HepG2 (cell line): ENCODE results near the gene GRID1. TPM values are rescaled to one million over a fixed set of nuclear protein-coding genes. Genes with fewer than 3 reads are reported as not detected.

ENCODE experiments used
- ATAC-seq: fragments of 200-7000 bp; cut with Tn5 transposase; 3 replicates; pipeline ENCODE4 v1.9.1; 2020; ENCODE audit warnings: mild to moderate bottlenecking, moderate library complexity
- BruUV-seq: library from RNA; stranded (reverse); fragments of 400-500 nt; replicated peaks from 2 replicates; lab custom pipeline; 2021; lab: Mats Ljungman, UMichigan
- CTCF ChIA-PET: fragments of 300-600 bp; formaldehyde crosslinking; extraction: SDS; loops from one replicate; lab custom pipeline; 2021; ENCODE audit warnings: low total read pairs, inconsistent platforms, low intra/inter-chr PET ratio; lab: Yijun Ruan, JAX
- POLR2A ChIA-PET: fragments of 350-600 bp; sonication (Branson Sonifier 250); formaldehyde crosslinking; loops from one replicate; lab custom pipeline; 2020; ENCODE audit warnings: antibody characterized with exemption, inconsistent platforms; lab: Yijun Ruan, JAX
- DNase-seq: peaks from one replicate; pipeline ENCODE4 v3.0.0-alpha.2; 2015; ENCODE audit warnings: low spot score
- FAIRE-seq: peaks from 3 replicates; lab custom pipeline; 2011; peaks lifted over from hg19 to GRCh38; lab: Jason Lieb, UNC
- H2AFZ ChIP-seq: one replicate; pipeline ENCODE4 v1.6.1; 2011; ENCODE audit warnings: low read length, inconsistent platforms
- H3K27ac ChIP-seq: fragments of 300-600 bp; 3 replicates; pipeline ENCODE4 v1.8.0; 2011; ENCODE audit warnings: mixed run types, mild to moderate bottlenecking, mixed read lengths, low read length, inconsistent platforms; ENCODE audit not compliant: insufficient read depth; ENCODE audit errors: extremely low read length
- H3K27me3 ChIP-seq, 2 experiments: fragments of 200-600 bp in 1 of 2; 2 replicates in 1 of 2; 3 replicates in 1 of 2; pipeline versions ENCODE4 v1.6.0 to v1.8.0; 2011; ENCODE audit warnings: low read length in 2 of 2, mild to moderate bottlenecking in 2 of 2, moderate library complexity in 2 of 2, inconsistent platforms in 1 of 2; ENCODE audit not compliant: insufficient read depth in 2 of 2, control insufficient read depth in 1 of 2
- H3K36me3 ChIP-seq, 2 experiments: fragments of 200-600 bp in 1 of 2; replicated peaks in 1 of 2; 2 replicates in 1 of 2; 3 replicates in 1 of 2; pipeline versions ENCODE4 v1.5.1 to v1.8.0; 2011; ENCODE audit warnings: low read length in 2 of 2, inconsistent platforms in 1 of 2; ENCODE audit not compliant: insufficient read depth in 2 of 2, control insufficient read depth in 1 of 2
- H3K4me1 ChIP-seq: 2 replicates; pipeline ENCODE4 v1.5.1; 2012; ENCODE audit warnings: low read length, inconsistent platforms; ENCODE audit not compliant: insufficient read depth
- H3K4me2 ChIP-seq: 2 replicates; pipeline ENCODE4 v1.6.0; 2011; ENCODE audit warnings: low read depth, low read length, inconsistent platforms
- H3K4me3 ChIP-seq, 3 experiments: fragments of 200-600 bp in 1 of 3; sonication (generic), shearing (Covaris generic) in 1 of 3; replicated peaks in 1 of 3; 2 replicates each; pipeline ENCODE4 v1.5.1; 2011 to 2016; ENCODE audit warnings: low read length in 3 of 3, inconsistent platforms in 2 of 3, low read depth in 2 of 3, mild to moderate bottlenecking in 2 of 3, control low read depth in 1 of 3, mixed read lengths in 1 of 3; ENCODE audit not compliant: insufficient read depth in 1 of 3
- H3K79me2 ChIP-seq: one replicate; pipeline ENCODE4 v1.6.1; 2011; ENCODE audit warnings: low read length, inconsistent platforms; ENCODE audit not compliant: insufficient read depth
- H3K9ac ChIP-seq: 2 replicates; pipeline ENCODE4 v1.6.0; 2011; ENCODE audit warnings: mild to moderate bottlenecking, low read depth, low read length, inconsistent platforms; ENCODE audit not compliant: insufficient read depth
- H3K9me3 ChIP-seq: 2 replicates; pipeline ENCODE4 v1.5.1; 2012; ENCODE audit warnings: mild to moderate bottlenecking, low read length
- H4K20me1 ChIP-seq: 2 replicates; pipeline ENCODE4 v1.6.0; 2011; ENCODE audit warnings: inconsistent platforms, mild to moderate bottlenecking, low read length, moderate library complexity; ENCODE audit not compliant: insufficient read depth
- GPN1 ChIP-seq: sonication (generic); formaldehyde crosslinking; IDR thresholded peaks from 2 replicates; pipeline ENCODE4 v1.5.1; 2020; ENCODE audit warnings: missing genetic modification reagents, borderline replicate concordance
- MATR3 ChIP-seq: sonication (generic); formaldehyde crosslinking; IDR thresholded peaks from 2 replicates; pipeline ENCODE4 v1.4.0; 2020; ENCODE audit warnings: missing genetic modification reagents
- NCOA5 ChIP-seq: sonication (generic); formaldehyde crosslinking; IDR thresholded peaks from 2 replicates; pipeline ENCODE4 v1.4.0; 2020; ENCODE audit warnings: missing genetic modification reagents
- NFE2L1 ChIP-seq: sonication (generic); formaldehyde crosslinking; IDR thresholded peaks from 2 replicates; pipeline ENCODE4 v1.4.0; 2020; ENCODE audit warnings: missing genetic modification reagents, mild to moderate bottlenecking, borderline replicate concordance
- RFXAP ChIP-seq: sonication (generic); formaldehyde crosslinking; IDR thresholded peaks from 2 replicates; pipeline ENCODE4 v1.4.0; 2020; ENCODE audit warnings: missing genetic modification reagents, borderline replicate concordance
- SALL1 ChIP-seq: sonication (generic); formaldehyde crosslinking; IDR thresholded peaks from 2 replicates; pipeline ENCODE4 v1.8.0; 2022; ENCODE audit warnings: mild to moderate bottlenecking, missing genetic modification reagents
- ZNF10 ChIP-seq: sonication (generic); formaldehyde crosslinking; IDR thresholded peaks from 2 replicates; pipeline ENCODE4 v1.4.0; 2020; ENCODE audit warnings: mild to moderate bottlenecking, low read depth, missing genetic modification reagents, borderline replicate concordance
- ZNF207 ChIP-seq: fragments of 450-650 bp; IDR thresholded peaks from 2 replicates; pipeline ENCODE4 v1.6.1; 2016; ENCODE audit warnings: antibody characterized with exemption, borderline replicate concordance
- ZNF326 ChIP-seq: sonication (generic); formaldehyde crosslinking; IDR thresholded peaks from 2 replicates; pipeline ENCODE4 v1.4.0; 2020; ENCODE audit warnings: missing genetic modification reagents, borderline replicate concordance
- ZNF333 ChIP-seq: sonication (generic); formaldehyde crosslinking; IDR thresholded peaks from 2 replicates; pipeline ENCODE4 v1.4.0; 2020; ENCODE audit warnings: mild to moderate bottlenecking, missing genetic modification reagents, borderline replicate concordance
- ZNF367 ChIP-seq: sonication (generic); formaldehyde crosslinking; IDR thresholded peaks from 2 replicates; pipeline ENCODE4 v1.4.0; 2020; ENCODE audit warnings: missing genetic modification reagents, borderline replicate concordance
- ZNF569 ChIP-seq: sonication (generic); formaldehyde crosslinking; IDR thresholded peaks from 2 replicates; pipeline ENCODE4 v1.5.0; 2020; ENCODE audit warnings: mild to moderate bottlenecking, missing genetic modification reagents, moderate library complexity, borderline replicate concordance
- ZNF577 ChIP-seq: sonication (generic); formaldehyde crosslinking; IDR thresholded peaks from 2 replicates; pipeline ENCODE4 v1.4.0; 2020; ENCODE audit warnings: mild to moderate bottlenecking, low read depth, missing genetic modification reagents, borderline replicate concordance
- ZNF883 ChIP-seq: sonication (generic); formaldehyde crosslinking; IDR thresholded peaks from 2 replicates; pipeline ENCODE4 v1.5.1; 2020; ENCODE audit warnings: mild to moderate bottlenecking, missing genetic modification reagents; ENCODE audit errors: not compliant biosample characterization
- WGBS: methylation state at CpG from one replicate; pipeline ENCODE4 v1.1.6; 2017; ENCODE audit warnings: low lambda C conversion rate; 5-methylcytosine and 5-hydroxymethylcytosine counted together
- in situ Hi-C: cut with HindIII; loops from 2 replicates; pipeline ENCODE4 v1.10.0; 2017; ENCODE audit warnings: low pct_unique_long_range_greater_than_20kb; ENCODE audit not compliant: extremely low pct_ligation_motif_present
- intact Hi-C: fragments of 100-400 bp; cut with micrococcal nuclease; formaldehyde crosslinking; loops from one replicate; pipeline ENCODE4 v1.10.0; 2022; ENCODE audit not compliant: unreplicated experiment
- polyA plus RNA-seq, 8 experiments: library from polyadenylated mRNA; depleted of rRNA in 3 of 8; stranded (reverse) in 7 of 8; unstranded in 1 of 8; fragments of >200 nt; fragmentation: Illumina TruSeq in 4 of 8; extraction: Trizol in 4 of 8; gene quantifications; 2 replicates each; pipeline versions ENCODE4 v1.2.1 to v1.2.3, GENCODE V29; 2011 to 2016; ENCODE audit warnings: low read depth in 4 of 8, missing spikeins in 1 of 8, mixed read lengths in 1 of 8; ENCODE audit not compliant: insufficient read depth in 1 of 8
- total RNA-seq, 5 experiments: library from RNA; depleted of rRNA; stranded (reverse); fragments of >200 nt; fragmentation: Illumina TruSeq; extraction: Trizol; gene quantifications; 2 replicates each; pipeline ENCODE4 v1.2.3, GENCODE V29; 2016; ENCODE audit warnings: low read depth in 1 of 5
- TF ChIP-seq, protein P1 (sequence below): sonication (generic); formaldehyde crosslinking; IDR thresholded peaks from 2 replicates; pipeline ENCODE4 v1.5.1; 2020; ENCODE audit warnings: missing genetic modification reagents, mild to moderate bottlenecking, borderline replicate concordance
- TF ChIP-seq, protein P2 (sequence below): sonication (generic); formaldehyde crosslinking; IDR thresholded peaks from 2 replicates; pipeline ENCODE4 v1.5.0; 2020; ENCODE audit warnings: missing genetic modification reagents
- TF ChIP-seq, protein P3 (sequence below): sonication (generic); formaldehyde crosslinking; IDR thresholded peaks from 2 replicates; pipeline ENCODE4 v1.5.0; 2020; ENCODE audit warnings: missing genetic modification reagents

Gene GRID1
- total and polyA plus RNA-seq, 2 of the 13 experiments (the other 11 are each of a cell fraction or from before 2014, with no cell fraction given), result 0.05 TPM; not detected in 1

DNA sequence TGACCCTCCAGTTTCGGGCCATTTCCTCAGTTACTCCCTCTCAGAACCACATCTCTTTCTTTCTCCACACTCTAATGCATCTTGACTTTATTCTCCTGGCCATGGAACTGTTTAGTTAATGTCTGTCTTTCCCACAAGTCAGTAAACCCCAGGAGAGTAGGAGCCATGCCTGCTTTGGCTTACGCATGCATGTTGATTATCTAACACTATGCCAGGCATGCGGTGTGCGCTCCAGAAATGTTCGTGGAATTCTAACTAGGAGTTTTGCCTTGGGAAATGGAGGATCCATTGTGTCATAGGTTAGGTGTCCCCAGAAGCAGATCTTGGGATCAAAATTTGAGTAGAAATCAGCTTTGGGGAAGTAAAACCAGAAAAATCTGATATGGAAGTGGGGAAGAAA is 308.9 kb downstream of the GRID1 start:
- H4K20me1 ChIP-seq, result 0 out of 2 replicates have a peak, but pooled peaks cover 2% of the 10 kb centered on the region
- TF ChIP-seq SALL1 (CRISPR knock-in tag) (no peak), ZNF367 (CRISPR knock-in tag) (no peak), ZNF577 (CRISPR knock-in tag) (no peak)
- TF ChIP-seq, all 625 proteins: peak for 0
- Histone ChIP-seq H3K9me3 (no peaks in the 10 kb centered on the region), H3K4me1 (no peaks in the 10 kb centered on the region), H3K9ac (no peak overlapping the region), H3K4me3 (no peak overlapping the region), H3K4me2 (no peak overlapping the region), H3K27me3 (peaks cover 2 to 6% of the 10 kb centered on the region in 2 experiments; a peak in 3 of 5 replicates), H2AFZ (no peak overlapping the region), H3K27ac (no peak overlapping the region), H3K36me3 (no peaks in the 10 kb centered on the region), H3K79me2 (no peaks in the 10 kb centered on the region)
- no TSS peak for BruUV-seq
- intact Hi-C loops (no loop called here), in situ Hi-C loops (no loop called here)
- DNase-seq (no peak), ATAC-seq (no peak), FAIRE-seq (no peak)
- 41% methylated on average over 5 of the region's 5 CpGs for WGBS
- POLR2A ChIA-PET, result no interaction called here
- CTCF ChIA-PET, result no interaction called here

DNA sequence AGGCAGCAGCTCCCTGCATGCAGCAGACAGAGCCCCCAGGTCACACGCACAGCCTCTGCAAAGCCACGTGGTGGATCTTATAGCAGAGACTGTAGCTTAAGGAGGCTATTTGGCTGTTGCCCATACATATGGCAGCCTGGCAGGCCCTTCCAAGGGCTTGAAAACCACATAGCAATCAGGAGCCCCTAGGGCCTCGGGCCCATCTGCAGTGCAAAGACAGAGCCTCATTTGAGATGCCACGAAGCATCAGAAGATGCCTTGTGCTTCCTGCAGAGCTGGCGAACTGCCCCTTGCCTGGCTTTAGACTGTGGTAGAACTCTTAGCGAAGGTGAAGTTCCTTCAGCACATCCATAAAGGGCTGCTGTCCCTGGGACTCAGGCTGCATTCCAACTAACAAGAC is 309.9 kb downstream of the GRID1 start:
- Histone ChIP-seq H3K9me3 (no peaks in the 10 kb centered on the region), H3K4me3 (no peak overlapping the region), H3K4me1 (no peaks in the 10 kb centered on the region), H3K9ac (no peak overlapping the region), H3K27ac (no peak overlapping the region), H4K20me1 (0 out of 2 replicates have a peak, but pooled peaks cover 2% of the 10 kb centered on the region), H3K79me2 (no peaks in the 10 kb centered on the region), H3K27me3 (peaks cover 2 to 6% of the 10 kb centered on the region in 2 experiments; a peak in 3 of 5 replicates), H2AFZ (no peak overlapping the region), H3K4me2 (no peak overlapping the region), H3K36me3 (no peaks in the 10 kb centered on the region)
- BruUV-seq, result no TSS peak
- DNase-seq (no peak), FAIRE-seq (no peak), ATAC-seq (no peak)
- POLR2A ChIA-PET, result no interaction called here
- WGBS, result 0% methylated on average over 2 of the region's 6 CpGs
- CTCF ChIA-PET, result no interaction called here
- intact Hi-C loops (no loop called here), in situ Hi-C loops (no loop called here)
- TF ChIP-seq ZNF10 (CRISPR knock-in tag) (no peak), ZNF207 (no peak), NCOA5 (CRISPR knock-in tag) (no peak), GPN1 (no peak), ZNF326 (CRISPR knock-in tag) (no peak), MATR3 (CRISPR knock-in tag) (no peak), ZNF333 (CRISPR knock-in tag) (no peak), NFE2L1 (CRISPR knock-in tag) (no peak), RFXAP (CRISPR knock-in tag) (no peak), ZNF883 (CRISPR knock-in tag) (no peak), ZNF569 (CRISPR knock-in tag) (no peak)
- TF ChIP-seq, protein P1, sequence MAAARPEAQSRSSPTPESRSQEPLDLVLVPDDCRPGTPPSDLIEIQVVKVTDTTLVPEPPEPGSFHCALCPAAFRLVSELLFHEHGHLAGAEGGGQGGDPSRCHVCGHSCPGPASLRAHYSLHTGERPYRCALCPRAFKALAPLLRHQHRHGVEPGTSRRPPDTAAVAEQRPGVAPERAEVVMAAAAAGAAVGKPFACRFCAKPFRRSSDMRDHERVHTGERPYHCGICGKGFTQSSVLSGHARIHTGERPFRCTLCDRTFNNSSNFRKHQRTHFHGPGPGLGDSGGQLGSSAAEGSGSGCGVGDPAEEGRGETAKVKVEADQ (CRISPR knock-in tag), result no peak
- TF ChIP-seq, protein P2, sequence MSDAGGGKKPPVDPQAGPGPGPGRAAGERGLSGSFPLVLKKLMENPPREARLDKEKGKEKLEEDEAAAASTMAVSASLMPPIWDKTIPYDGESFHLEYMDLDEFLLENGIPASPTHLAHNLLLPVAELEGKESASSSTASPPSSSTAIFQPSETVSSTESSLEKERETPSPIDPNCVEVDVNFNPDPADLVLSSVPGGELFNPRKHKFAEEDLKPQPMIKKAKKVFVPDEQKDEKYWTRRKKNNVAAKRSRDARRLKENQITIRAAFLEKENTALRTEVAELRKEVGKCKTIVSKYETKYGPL (CRISPR knock-in tag), result no peak
- TF ChIP-seq, protein P3, sequence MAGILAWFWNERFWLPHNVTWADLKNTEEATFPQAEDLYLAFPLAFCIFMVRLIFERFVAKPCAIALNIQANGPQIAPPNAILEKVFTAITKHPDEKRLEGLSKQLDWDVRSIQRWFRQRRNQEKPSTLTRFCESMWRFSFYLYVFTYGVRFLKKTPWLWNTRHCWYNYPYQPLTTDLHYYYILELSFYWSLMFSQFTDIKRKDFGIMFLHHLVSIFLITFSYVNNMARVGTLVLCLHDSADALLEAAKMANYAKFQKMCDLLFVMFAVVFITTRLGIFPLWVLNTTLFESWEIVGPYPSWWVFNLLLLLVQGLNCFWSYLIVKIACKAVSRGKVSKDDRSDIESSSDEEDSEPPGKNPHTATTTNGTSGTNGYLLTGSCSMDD (CRISPR knock-in tag), result no peak
